ENCODE data around the gene CAMK2D. TPM values are rescaled to one million over a fixed set of nuclear protein-coding genes. Genes with fewer than 3 reads are reported as not detected.

The CAMK2D gene
- total and polyA plus RNA-seq, 7 donors, result 24.3 to 78.1 (median 54.0) TPM

DNA sequence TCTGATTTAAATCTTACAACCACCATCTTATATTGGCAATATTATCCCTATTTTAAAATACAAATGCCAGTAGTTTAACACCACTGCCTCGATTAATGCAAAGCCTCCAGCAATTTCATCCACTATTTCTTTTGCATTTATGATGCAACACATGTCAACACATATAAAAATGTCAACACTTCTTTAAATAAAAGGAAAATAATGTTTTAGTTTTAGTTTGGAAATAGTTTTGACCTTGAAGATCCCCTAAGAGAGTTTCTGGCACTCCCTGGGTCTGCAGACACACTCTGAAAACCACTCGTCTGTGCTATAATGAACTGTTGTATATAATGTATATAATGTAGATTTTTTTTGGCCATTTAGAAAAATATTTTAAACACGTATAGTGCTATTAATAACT lies 99.0 kb downstream of the CAMK2D start:
- H3K36me3 ChIP-seq, result no peaks in the 10 kb centered on the region
- no peaks in the 10 kb centered on the region for H3K9me3 ChIP-seq
- no peak for DNase-seq
- H3K4me1 ChIP-seq, result peaks cover 0 to 24% (median 3%) of the 10 kb centered on the region in 4 donors
- no peak overlapping the region for H3K27ac ChIP-seq
- H3K4me3 ChIP-seq, result no peak overlapping the region
- 94% methylated on average over 3 of the region's 3 CpGs for WGBS, 2 donors
- no peaks in the 10 kb centered on the region for H3K27me3 ChIP-seq
- TF ChIP-seq EP300 (IDR thresholded peaks at IDR 0.05) (no peak), POLR2A (IDR thresholded peaks at IDR 0.05) (no peak), POLR2AphosphoS5 (IDR thresholded peaks at IDR 0.05) (no peak)
- TF ChIP-seq, protein P1, sequence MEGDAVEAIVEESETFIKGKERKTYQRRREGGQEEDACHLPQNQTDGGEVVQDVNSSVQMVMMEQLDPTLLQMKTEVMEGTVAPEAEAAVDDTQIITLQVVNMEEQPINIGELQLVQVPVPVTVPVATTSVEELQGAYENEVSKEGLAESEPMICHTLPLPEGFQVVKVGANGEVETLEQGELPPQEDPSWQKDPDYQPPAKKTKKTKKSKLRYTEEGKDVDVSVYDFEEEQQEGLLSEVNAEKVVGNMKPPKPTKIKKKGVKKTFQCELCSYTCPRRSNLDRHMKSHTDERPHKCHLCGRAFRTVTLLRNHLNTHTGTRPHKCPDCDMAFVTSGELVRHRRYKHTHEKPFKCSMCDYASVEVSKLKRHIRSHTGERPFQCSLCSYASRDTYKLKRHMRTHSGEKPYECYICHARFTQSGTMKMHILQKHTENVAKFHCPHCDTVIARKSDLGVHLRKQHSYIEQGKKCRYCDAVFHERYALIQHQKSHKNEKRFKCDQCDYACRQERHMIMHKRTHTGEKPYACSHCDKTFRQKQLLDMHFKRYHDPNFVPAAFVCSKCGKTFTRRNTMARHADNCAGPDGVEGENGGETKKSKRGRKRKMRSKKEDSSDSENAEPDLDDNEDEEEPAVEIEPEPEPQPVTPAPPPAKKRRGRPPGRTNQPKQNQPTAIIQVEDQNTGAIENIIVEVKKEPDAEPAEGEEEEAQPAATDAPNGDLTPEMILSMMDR (IDR thresholded peaks at IDR 0.05), result no peak
- intact Hi-C loops (cut with DNase I), result no loop called here

DNA sequence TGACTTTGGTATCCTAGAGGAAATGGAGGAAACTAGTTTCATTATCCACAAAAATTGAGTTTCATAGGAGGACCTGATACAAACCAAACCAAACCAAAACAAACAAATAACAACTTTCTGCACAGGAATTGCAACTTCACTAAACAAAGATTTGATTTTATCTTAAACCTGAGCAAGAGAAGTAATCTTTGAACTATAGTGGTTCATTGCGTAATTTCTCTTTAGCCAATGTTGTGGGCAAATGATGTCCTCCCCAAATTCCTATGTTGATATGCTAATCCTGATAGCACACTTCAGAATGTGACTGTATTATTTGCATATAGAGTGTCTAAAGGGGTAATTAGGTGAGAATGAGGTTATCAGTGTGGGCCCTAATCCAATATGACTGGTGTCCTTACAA lies 102.4 kb downstream of the CAMK2D start:
- no peaks in the 10 kb centered on the region for H3K36me3 ChIP-seq
- intact Hi-C loops (cut with DNase I), result no loop called here
- H3K27me3 ChIP-seq, result no peaks in the 10 kb centered on the region
- no peak overlapping the region for H3K27ac ChIP-seq
- H3K4me3 ChIP-seq, result no peak overlapping the region
- peaks cover 0 to 23% (median 3%) of the 10 kb centered on the region in 4 donors for H3K4me1 ChIP-seq
- TF ChIP-seq, protein P1 (IDR thresholded peaks at IDR 0.05), result no peak
- TF ChIP-seq EP300 (IDR thresholded peaks at IDR 0.05) (no peak), POLR2AphosphoS5 (IDR thresholded peaks at IDR 0.05) (no peak), POLR2A (IDR thresholded peaks at IDR 0.05) (no peak)
- DNase-seq, result no peak
- WGBS, 2 donors, result 92 to 100% methylated on average over 1 of the region's 1 CpG
- H3K9me3 ChIP-seq, result no peaks in the 10 kb centered on the region

DNA sequence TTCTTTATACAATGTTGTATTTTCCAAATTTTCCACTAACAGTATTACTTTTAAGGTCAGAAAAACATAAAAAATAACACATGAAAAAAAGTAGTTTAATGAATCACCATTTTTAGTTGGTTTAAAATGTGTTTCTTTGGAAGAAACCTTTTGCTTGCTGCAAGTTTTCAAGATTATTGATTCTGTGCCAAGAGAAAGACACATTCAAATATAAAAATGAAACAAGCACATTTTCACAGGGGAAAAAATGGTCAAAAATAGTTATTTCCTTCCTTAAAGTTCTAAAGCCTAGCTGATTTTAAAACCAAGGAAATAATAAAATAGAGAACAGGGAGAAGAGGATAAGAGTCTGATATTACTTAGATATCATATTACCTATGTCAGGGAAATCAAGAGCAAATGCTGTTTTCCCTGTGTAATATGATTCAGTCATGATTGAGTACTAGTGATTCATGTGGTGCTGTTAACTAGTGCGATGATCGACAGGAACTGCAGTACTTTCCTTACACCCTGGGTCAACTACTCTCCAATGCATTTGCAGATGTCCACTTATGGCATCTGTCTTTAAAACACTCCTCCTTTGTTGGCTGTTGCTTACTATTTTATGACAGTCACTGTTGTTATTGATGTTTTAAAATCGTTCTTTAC lies 103.8 kb downstream of the CAMK2D start:
- TF ChIP-seq EP300 (IDR thresholded peaks at IDR 0.05) (no peak), POLR2A (IDR thresholded peaks at IDR 0.05) (no peak), POLR2AphosphoS5 (IDR thresholded peaks at IDR 0.05) (no peak)
- TF ChIP-seq, protein P1 (IDR thresholded peaks at IDR 0.05), result no peak
- DNase-seq, result no peak
- intact Hi-C loops (cut with DNase I), result no loop called here
- H3K27ac ChIP-seq, result no peak overlapping the region
- H3K27me3 ChIP-seq, result no peaks in the 10 kb centered on the region
- H3K36me3 ChIP-seq, result no peaks in the 10 kb centered on the region
- no peaks in the 10 kb centered on the region for H3K9me3 ChIP-seq
- H3K4me3 ChIP-seq, result no peak overlapping the region
- peaks cover 0 to 23% (median 3%) of the 10 kb centered on the region in 4 donors for H3K4me1 ChIP-seq
- 51 to 70% methylated on average over 3 of the region's 3 CpGs for WGBS, 2 donors

DNA sequence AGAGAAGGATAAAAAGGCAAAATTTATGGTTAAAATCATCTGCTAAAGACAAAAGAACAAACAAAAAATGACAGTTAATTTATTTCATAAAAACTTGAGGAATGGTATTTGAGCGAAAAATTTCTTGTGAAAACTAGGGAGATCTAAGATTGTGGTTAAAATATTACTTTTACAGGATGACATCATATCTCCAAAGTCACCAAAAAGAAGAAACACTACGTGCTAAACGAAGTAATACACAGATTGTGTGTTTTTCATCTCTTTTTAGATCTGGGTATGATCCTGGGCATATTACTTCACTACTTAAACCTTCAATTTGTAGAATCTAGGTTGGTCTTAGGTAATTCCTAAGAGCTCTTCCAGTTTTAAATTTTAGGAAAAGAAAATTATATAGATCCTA lies 107.7 kb downstream of the CAMK2D start:
- H3K4me1 ChIP-seq, result peaks cover 0 to 30% (median 9%) of the 10 kb centered on the region in 4 donors
- intact Hi-C loops (cut with DNase I), result no loop called here

More for the DNA sequence above, 107.7 kb downstream of the CAMK2D start:
- 76 to 93% methylated on average over 3 of the region's 3 CpGs for WGBS, 2 donors
- no peaks in the 10 kb centered on the region for H3K9me3 ChIP-seq
- H3K4me3 ChIP-seq, result no peak overlapping the region
- no peak for DNase-seq
- no peak overlapping the region for H3K27ac ChIP-seq
- no peaks in the 10 kb centered on the region for H3K27me3 ChIP-seq
- H3K36me3 ChIP-seq, result no peaks in the 10 kb centered on the region
- TF ChIP-seq, protein P1 (IDR thresholded peaks at IDR 0.05), result no peak
- TF ChIP-seq POLR2AphosphoS5 (IDR thresholded peaks at IDR 0.05) (no peak), EP300 (IDR thresholded peaks at IDR 0.05) (no peak), POLR2A (IDR thresholded peaks at IDR 0.05) (no peak)

Data from sigmoid colon (tissue), 7 donors.